Urothelium cell line (cell line): ENCODE measurements around the gene BZW2.
"Not testable (repeated sequence)": the region's sequence is repeated elsewhere in the genome, so short reads cannot be mapped to it uniquely, and the experiment has no call there.

ENCODE experiments used
- DNase-seq: peaks from one replicate; pipeline ENCODE4 v3.0.0; 2011; ENCODE audit warnings: low spot score, mixed read lengths
- FAIRE-seq: peaks from 2 replicates; lab custom pipeline; 2011; peaks lifted over from hg19 to GRCh38; lab: Jason Lieb, UNC

Gene BZW2

GRCh38 chr7:16644636-16645592 is 1.1 kb upstream of the BZW2 start:
- peak; percentile 59 for DNase-seq
- FAIRE-seq = no peak

DNA sequence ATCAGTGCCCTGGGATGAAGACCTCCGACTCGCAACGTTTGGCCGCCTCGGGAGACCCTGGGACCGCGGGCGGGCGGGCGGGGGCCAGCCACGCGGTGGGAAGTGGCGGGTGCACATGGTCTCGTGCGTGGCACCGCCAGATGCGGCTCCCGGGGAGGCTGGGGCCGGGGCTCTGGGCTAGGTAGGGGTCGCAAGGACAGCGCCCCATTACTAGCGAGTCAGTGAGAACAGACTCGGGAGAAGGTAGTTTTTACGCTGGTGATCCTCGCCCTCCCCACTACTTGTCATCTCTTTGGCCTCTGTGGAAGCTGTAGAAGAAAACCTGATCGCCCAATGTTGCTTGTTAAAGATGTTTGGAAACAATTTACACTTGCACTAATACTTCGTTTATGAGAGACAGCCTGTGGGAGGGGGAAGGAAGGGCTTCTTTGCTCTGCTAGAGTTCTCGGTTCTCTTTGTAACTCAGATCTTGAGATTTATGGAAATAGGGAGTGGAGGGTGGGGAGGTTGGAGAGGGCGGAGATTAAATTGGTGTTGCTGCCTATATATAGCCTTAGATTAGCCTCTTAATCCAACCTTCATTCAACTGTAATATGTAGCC is 591 bp downstream of the BZW2 start:
- FAIRE-seq (no peak), DNase-seq (peak; percentile 13)

- DNase-seq = no peak
- no peak for FAIRE-seq
Observed at GRCh38 chr7:16647435-16647960, 1.5 kb downstream of the BZW2 start.

GRCh38 chr7:16648551-16648950 is 2.6 kb downstream of the BZW2 start:
- FAIRE-seq = no peak
- DNase-seq = no peak

DNA sequence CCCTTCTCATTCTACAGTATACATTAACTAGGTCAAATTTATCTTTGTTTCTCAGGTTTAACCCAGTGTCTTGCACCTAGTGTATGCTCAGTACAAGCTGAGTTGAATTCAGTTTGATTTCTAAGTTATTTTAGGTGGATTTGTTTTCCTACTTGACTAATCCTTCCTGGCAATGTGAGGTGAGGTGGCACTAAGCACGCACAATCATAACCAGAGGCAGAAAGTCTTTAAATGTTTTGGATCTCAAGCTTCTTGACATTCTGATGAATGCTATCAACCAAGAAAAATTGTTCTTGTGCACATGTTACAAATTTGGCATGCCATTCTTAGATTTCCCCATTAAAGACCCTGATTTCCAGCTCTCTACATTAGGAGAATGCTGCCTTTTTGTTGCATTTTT is 3.2 kb downstream of the BZW2 start:
- DNase-seq (no peak), FAIRE-seq (no peak)

DNA sequence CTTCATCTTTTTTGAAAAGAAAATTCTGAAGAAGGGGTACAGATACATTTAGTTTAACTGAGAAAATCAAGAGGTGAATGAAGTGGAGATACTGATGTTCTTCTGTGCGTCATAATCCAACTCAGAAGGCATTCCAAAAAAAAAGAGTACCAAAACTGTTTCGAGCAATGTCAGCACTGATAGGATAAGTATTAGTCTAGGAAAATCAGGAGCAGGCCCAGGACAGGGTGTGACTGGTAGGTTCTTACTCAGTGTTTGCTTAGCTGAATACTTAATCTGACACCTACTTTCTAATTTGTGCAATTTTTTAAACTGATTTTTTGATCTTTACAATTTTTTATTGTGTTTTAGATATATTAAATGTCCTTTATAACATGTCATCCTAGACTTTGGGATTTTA is 4.3 kb downstream of the BZW2 start:
- FAIRE-seq = no peak

DNA sequence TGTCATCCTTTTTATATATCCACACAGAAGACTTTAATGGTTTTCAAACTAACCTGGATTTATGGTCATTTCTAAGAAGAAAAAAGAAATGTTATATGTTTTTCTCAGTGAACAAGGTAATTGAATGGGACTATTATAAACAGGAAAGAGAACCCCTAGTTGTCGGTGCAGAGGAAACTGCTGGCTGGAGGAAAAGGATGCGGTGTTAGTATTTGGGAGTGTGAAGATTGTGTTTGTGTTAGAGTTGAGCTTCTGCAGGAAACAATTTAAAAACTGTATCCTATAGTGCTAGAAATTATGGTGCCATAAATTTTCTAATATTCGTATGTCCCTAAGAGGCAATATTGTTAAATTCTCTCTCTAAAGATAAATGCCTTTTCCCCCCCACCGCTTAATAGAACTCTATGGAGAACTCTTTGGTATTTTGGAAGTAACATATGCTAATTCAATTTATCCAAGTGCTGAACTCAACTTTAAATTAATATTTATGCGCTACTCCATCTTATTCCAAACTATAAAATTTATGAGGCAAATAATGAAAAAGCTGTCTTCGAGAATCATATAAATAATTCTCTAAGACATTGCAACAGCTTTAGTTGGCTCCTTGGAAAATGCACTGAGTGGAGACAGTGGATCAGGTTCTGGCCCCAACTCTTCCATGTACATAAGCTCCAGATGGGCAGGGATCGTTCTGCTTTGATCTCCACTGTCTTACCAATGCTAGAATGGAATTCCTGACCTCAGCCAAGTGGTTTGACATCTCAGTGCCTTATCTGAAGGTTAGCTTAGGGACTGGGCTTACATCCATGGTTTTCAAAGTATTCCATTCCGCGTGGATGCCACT is 5.6 kb downstream of the BZW2 start:
- no peak for DNase-seq
- no peak for FAIRE-seq

More for the DNA sequence above, 4.3 kb downstream of the BZW2 start:
- no peak for DNase-seq

- DNase-seq = no peak
- no peak for FAIRE-seq
Observed at GRCh38 chr7:16652240-16652583, 6.2 kb downstream of the BZW2 start.

DNA sequence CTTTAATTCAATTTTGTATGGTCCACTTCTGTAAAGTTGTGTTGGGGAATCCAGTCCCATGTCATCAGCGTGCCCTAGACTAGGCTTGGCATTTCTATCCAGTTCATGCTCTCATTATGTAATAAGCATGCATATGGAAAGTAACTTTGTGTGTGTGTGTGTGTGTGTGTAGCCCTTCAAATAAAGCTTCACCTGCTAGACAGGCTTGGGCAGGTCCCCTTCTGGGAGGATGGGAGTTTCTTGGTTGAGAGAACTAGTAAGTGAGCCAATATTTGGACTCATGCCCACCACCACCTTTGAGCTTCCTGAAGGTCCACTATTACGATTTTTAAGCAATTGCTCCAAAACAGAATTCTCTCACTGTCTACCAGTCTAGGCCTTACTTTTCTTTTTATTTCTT is 6.9 kb downstream of the BZW2 start:
- DNase-seq (no peak), FAIRE-seq (no peak)

DNA sequence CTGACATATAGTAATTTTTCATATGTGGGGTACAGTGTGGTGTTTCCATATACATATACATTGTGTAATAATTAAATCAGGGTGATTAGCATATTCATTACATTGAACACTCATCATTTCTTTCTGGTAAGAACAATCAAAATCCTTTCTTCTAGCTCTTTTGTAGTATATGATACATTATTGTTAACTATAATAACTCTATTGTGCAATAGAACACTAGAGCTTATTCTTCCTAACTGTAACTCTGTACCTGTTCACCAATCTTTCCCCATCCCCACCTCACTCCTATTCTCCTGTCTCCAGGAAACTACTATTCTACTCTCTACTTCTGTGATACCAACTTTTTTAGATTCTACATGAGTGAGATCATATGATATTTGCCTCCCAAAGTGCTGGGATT is 9.4 kb downstream of the BZW2 start:
- FAIRE-seq (no peak), DNase-seq (no peak)

GRCh38 chr7:16656141-16656540 is 10.2 kb downstream of the BZW2 start:
- DNase-seq = no peak
- peak; percentile 44 for FAIRE-seq

DNA sequence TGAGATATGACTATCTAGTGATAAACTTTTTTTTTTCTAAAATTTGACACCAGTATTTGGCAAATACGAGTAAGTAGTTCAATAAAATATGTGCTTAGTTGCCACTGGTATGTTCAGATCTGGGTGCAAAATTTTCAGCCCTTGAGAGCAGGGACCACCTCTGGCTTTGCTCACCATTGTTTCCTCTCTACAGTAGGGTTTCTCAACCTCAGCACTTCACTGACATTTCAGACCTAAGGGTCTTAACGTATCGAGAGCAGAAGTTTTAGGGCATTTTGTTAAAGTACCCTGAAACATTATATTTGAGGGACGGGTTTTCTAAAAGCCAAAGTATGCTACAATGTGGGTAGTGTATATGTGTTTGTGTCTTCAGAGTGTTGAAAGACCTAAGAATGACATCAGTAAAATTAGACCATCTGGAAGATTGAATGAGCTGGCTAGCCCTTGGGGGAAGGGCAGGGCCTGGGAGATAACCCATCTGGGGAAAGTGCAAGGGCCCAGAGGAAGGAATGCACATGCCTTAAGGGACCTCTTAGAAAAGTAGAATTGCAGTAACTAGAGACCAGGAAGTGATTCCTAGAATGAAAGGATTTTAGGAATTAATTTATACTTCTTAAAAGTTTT is 11.8 kb downstream of the BZW2 start:
- FAIRE-seq (no peak), DNase-seq (peak; percentile 11)

- FAIRE-seq, DNase-seq: not testable (repeated sequence)
Observed at GRCh38 chr7:16659854-16660497, 14.0 kb downstream of the BZW2 start.

DNA sequence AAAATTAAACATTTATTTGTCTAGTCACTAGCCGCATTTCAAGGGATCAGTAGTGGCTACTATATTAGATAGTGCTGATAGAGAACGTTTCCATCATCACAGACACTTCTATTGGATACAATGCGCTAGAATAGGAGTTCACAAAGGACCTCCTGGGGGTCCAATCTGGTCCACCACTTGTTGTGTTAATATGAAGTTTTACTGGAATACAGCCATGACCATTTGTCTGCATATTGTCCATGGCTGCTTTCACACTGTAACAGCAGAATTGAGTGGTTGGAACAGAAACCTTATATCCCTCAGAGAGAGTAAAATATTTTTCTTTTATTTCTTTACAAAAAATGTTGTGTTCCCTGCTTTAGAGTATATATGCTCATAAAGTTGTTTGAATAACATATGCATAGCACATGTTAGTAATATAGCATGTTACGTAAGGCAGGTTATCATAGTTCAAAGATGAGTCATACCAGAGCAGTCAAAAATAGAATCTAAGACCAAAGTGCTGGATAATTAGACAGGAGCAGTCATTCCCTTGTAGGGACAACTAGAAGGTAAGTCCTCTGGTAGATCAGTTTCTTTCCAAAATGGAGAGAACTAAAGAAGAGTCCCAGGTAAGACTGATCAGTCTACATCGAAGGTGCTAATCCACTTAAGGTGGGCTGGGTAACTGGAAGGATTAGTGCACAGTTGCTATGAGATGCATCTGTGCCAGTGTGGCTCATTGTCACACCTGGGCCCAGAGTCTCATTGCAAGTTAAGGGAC is 14.9 kb downstream of the BZW2 start:
- peak; percentile 25 for DNase-seq
- FAIRE-seq = no peak

DNA sequence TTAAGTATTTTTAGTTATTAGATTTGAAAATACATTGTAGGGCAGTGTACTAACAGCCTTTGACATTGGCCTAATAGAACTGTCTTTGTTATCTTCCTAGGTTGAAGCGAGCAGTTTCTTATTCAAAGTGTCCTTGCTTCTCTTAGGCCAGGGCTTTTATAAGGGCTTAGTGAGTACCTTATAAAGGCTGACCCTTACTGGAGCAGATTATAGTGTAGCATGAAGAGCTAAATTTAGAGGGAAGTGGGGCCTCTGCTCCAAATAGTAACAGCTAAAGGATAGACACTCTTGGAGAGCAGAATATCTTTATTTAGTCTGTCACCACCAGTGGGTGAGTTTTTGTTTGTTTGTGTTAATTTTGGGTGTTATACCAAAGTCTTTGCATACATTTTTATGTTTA is 15.9 kb downstream of the BZW2 start:
- DNase-seq (no peak), FAIRE-seq (no peak)

- DNase-seq = no peak
- FAIRE-seq = no peak
Observed at GRCh38 chr7:16667355-16667754, 21.4 kb downstream of the BZW2 start.

- FAIRE-seq = peak; percentile 79
- DNase-seq = peak; percentile 72
Observed at GRCh38 chr7:16668049-16668858, 22.3 kb downstream of the BZW2 start.

GRCh38 chr7:16668978-16669377 is 23.0 kb downstream of the BZW2 start:
- DNase-seq (no peak), FAIRE-seq (no peak)

DNA sequence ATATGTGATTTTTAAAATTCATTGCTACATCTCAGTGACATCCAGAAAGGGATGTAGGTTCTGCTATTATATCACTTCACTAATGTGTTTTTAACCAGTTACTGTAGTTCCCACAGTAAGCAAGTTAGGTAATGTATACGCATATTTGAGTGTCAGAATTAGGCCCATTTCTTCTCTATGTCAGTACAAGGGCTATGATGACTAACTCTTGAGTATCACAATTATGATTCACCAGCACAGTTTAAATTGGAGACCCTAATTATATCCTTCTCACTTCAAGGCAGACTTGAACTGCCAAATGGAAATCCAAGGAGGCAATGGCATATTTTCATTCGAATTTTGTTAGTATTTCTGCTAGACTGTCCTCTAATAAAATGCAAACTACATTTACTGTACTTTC is 23.6 kb downstream of the BZW2 start:
- FAIRE-seq = no peak
- no peak for DNase-seq
